NB4 (cell line): ENCODE results near the gene CHCHD2.

Experiments used
- CTCF ChIP-seq: IDR thresholded peaks from one replicate; pipeline ENCODE4 v1.5.1; 2012; ENCODE audit warnings: low read depth, low read length
- MAX ChIP-seq: IDR thresholded peaks from 2 replicates; pipeline ENCODE4 v1.6.1; 2011; ENCODE audit warnings: low read depth, low read length
- MYC ChIP-seq: IDR thresholded peaks from 2 replicates; pipeline ENCODE4 v1.6.1; 2011; ENCODE audit warnings: low read depth, low read length
- POLR2A ChIP-seq: IDR thresholded peaks from 2 replicates; pipeline ENCODE4 v1.6.1; 2011; ENCODE audit warnings: mild to moderate bottlenecking; ENCODE audit not compliant: insufficient read length; ENCODE audit errors: extremely low read depth

- no peak for TF ChIP-seq POLR2A
- no peak for TF ChIP-seq CTCF
- TF ChIP-seq MAX, result no peak
- peak; percentile 30; the same call in 1 of the 2 replicates for TF ChIP-seq MYC
Observed at GRCh38 chr7:56105508-56105907, 768 bp downstream of the CHCHD2 start.
